Stimulated activated CD8-positive, alpha-beta memory T cell treated with anti-CD3 and anti-CD28 coated beads, Interleukin-2, amount 100 ng/mL, for 48 hours (primary cell): ENCODE data around the gene RXRG.

ENCODE experiments used
- DNase-seq, 2 donors: peaks; one replicate each; pipeline ENCODE4 v3.0.0-alpha.2; 2020; ENCODE audit warnings: low read depth in 2 of 2

RXRG gene

GRCh38 chr1:165409657-165410358 lies 35.1 kb downstream of the RXRG start:
- DNase-seq: no peak

DNA sequence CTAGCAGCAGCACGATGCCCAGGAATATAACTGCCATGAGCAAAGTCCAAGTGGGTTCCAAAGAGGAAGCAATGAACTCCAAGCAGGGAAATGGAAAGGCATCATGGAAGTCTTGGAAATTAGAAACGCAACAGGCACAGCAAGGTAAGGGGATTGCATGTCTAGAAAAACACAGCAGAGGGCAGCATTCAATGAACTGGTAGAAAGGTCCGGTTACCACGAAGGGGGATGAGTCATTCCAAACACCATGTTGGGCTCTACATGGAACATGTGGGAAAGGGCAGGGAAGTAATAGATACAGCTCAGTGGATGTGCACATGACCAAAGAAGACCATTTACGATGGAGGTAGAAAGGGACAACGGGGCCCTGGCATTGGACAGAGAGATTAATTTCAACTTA lies 36.4 kb downstream of the RXRG start:
- DNase-seq: no peak

DNA sequence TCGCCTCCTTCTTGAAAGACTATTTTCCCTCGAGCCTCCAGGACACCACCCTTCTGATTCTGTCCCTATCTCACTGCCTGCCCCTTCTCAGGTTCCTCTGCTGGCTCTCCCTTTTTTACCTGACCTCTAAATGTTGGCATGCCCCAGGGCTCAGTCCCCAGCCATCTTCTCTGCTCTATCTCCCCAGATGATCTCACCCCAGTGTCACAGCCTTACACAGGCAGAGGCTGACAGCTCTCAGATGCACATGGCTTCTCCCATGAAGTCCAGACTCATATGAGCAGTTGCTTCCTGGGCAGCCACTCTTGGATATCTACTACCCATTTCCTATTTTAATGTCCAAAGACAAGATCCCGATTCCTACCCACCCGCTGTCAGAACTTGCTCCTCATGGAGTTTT lies 37.5 kb downstream of the RXRG start:
- DNase-seq: no peak

- DNase-seq: no peak
Observed at GRCh38 chr1:165403835-165404482, 41.0 kb downstream of the RXRG start.

GRCh38 chr1:165402517-165403111 lies 42.3 kb downstream of the RXRG start:
- DNase-seq: no peak

DNA sequence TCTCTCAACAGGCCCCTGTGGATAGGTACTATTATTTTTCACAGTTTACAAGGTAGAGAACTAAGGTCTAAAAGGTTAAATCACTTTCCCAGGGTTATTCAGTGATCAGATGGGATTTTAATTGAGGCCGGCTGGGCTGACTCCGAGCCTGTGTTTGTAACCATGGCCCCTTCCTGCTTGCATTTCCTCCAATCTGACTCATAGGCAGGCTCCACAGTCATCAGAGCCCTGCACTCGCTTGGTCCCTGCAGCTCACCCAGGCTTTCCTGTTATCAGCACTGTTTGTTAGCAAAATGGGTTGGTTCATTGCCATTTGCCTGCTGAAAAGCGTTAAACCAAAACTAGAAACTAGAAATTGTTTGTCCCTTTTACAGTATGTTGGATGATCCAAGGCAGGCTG lies 47.0 kb downstream of the RXRG start:
- no peak for DNase-seq

- DNase-seq: no peak
Observed at GRCh38 chr1:165395901-165396300, 49.0 kb downstream of the RXRG start.

DNA sequence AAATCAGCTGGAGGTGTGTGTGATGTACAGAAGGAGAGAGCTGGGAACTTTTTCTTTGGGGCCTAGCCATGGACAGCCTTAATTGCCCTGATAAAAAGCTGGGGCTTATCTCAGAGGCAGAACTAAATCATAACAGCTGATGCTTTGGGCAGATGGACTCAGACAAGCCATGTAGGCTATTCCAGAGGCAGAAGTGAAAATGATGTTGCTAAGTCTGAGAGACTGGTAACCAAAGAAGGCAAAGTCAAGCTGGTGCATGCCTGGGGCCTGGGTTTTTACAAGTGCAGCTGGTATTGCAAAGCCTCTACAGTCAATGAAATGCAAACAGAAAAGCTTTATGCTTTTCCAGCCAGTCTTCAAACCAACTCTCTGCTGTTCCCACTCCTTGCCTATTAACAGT lies 49.4 kb downstream of the RXRG start:
- DNase-seq: no peak

GRCh38 chr1:165392634-165393571 lies 52.0 kb downstream of the RXRG start:
- peak; percentile 77 for DNase-seq

DNA sequence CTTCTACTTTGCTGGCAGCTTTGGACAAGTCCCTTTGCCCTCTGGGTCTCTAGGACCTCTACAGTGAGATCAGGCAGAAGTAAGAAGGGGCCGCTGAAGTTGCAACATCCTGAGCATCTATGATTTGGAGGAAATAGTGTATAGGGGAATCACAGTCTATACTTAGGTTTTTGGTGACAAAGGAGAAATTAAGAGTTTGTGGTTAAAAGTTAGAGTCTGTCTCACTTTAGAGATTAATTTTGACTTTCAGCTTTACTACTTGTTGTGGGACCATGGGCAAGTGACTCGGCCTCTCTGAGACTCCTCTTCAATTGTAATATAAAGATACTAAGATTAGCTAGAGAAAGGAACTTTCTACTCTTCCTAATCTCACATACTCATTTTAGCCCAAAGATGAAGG lies 55.3 kb downstream of the RXRG start:
- no peak for DNase-seq

DNA sequence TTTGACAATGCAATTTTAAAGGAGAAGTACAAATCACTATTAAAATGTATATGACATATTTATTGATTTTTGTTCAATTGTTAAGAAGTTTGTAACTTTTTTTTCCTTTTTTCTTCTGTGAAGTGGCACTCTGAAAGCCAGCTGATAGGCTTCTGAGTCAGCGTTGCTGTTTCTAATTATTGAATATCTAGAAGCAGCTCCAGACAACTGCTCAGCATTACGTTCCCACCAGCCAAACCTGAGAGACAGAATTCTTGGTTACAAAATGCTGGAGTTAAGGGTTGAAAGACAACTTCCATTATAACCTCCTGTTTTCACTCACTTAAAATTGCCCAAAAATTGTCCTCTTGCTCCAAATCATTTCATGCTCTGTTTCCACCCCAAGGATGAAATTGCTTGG lies 57.0 kb downstream of the RXRG start:
- DNase-seq: no peak

DNA sequence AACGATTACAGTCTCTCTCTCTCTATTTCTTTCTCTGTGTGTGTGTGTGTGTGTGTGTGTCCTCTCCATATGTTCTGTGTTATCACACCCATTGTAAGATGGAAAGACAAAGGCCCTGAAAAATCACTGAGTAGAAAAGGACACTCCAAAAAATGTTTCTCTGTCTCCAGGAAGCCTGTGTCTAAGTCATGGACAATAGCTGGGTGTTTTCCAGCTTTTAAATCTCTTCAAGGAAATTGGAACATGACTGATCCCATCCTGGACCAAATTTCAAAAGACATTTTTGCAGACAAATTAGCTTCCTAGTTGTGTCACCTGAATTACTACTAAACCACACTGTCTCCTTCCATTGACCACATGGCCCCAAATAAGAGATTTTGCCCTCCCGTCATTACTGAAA lies 57.4 kb downstream of the RXRG start:
- no peak for DNase-seq

DNA sequence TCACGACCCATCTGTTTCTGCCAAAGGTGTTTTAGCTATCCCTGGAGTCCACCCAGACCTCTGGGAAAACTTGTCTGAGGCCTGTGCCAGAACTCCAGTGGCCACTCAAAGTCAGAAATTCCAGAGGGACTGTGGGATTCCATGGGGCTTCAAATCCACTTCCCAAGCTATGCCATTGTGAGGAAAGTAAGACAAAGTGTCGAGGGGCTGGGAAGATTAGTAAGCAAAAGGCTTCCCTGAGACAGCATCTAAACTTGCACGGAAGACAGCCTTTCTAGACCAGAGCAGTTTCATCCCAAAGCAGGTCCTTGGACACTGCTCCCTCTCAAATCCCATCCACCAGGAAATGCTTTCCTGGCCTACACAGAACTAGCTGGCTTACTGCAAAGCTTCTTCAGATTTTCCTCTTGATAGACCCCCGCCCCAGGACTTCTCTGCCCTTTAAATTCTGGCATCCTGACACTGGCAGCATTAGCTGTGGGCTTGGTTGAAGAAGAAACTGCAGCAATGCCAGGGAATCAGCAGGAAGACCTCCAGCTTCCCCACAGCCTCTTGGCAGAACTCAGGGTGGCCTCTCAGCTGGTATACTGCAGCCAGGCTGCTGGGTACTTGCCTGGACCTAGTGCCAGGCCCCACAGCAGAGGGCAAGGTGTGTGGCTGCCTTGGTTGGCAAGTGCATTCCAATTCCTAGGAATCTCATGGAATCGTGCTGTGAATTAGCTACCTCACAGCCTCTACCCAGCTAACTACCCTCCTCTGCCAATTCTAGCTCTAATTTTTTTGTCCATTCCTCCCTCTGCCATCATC lies 61.1 kb downstream of the RXRG start:
- no peak for DNase-seq

- DNase-seq: no peak
Observed at GRCh38 chr1:165383067-165383466, 61.9 kb downstream of the RXRG start.

DNA sequence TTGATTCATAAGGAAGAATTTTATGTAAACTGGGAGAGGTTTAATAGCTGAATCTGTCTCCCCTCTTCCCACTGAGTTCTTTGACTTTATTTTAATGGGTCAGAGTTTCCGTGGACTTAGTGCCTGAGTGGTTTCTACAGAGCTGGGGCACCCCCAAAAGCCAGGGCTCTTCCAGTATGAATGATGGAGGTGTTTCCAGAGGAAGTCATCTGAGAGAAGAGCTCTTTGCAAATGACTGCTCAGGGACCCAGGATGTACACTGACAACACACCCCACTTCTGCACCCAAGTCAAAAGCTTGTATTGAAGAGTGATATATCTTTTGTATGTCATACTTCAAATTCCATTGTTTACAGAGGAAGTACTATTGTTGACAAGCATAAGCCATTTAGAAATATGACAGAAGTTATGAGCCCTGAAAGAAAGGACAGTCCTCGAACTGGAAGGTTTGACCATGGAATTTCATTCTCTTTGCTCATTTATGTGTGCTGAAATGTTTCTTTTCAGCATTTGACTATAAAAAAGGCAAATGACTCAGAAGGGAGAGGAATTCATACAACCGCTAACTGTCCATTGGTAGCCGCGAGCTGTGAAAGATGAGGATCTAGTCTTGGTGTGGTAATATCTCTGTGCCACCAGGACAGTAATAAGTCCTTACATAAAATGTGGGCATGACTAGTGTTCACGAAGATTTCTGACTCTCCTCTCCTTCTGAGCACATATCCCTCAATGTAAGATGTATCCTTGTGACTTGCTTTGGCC lies 63.0 kb downstream of the RXRG start:
- no peak for DNase-seq

DNA sequence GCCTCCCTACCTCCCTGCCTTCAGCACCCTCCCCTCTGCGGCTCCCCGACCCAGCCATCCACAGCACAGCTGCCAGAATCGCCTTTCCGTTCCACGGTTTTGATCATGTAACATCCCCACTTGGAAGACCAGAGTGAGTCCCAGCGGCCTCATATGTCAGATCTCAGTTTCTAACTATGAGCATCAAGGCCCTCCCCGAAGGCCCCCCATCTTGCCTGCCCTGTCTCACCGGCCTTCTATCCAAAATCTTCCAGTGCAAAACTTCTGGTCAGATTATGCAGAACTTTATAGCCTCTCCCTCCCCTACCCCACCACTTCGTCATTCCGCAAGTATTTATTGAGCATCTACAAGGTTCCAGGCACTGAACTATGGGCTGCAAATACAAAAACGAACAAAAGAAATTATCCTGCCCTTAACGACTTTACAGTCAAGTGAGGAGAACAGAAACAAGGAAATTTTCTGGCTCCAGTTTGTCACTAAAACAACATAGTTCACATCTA lies 68.1 kb downstream of the RXRG start:
- DNase-seq: no peak

- peak in 1 of 2 donors; percentile 19 for DNase-seq
Observed at GRCh38 chr1:165376041-165376810, 68.7 kb downstream of the RXRG start.

DNA sequence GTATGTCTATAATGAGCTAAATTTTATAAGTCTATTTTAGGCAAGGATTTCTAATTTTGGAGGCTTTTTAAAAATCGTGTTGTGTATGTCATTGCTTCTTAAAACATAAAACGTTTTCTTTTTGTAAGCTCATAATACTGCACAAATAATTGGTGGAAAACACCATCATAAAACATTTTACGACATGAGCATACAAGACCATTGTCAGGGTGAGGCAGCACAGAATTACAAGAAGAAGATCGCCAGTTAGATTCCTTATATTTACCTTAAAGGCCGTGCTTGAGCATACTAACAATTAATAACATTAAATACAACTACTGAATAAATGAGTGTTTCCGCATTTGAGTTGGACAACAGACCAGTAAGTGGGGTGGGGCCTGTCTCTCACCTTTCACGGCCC lies 69.3 kb downstream of the RXRG start:
- DNase-seq: no peak

DNA sequence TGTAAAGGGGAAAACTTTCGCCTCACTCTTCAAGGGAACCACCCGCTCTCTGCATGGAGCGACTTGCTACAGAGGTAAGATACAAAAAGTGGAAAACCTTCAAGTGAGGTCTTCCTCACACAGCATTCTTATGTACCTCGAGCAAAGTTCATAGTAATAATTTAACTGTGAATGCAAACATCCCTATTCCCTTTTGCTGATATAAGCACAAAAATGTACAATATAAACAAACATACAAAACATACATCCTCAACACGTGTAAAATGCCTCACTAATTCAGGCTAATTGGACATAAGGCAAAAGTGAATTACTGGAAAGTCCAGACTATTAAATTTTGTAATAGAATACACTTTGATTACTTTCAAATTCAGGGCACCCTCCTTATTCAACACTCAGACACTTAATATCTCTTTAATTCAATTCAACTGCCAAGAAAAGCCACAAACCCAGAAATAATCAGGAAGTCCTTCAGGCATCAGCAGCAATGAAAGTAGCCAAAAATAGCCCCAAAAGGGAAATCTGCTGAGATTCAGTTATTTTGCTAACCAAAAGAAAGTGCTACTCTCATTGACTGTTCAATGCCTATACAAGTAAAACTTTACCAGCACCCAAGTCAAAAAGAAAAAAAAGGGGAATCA lies 73.2 kb downstream of the RXRG start:
- DNase-seq: no peak
